Chondrocyte (in vitro differentiated cells): ENCODE results near the gene CDC42SE1. TPM values are rescaled to one million over a fixed set of nuclear protein-coding genes. Genes with fewer than 3 reads are reported as not detected.

Experiments used
- DNase-seq: peaks from one replicate; pipeline ENCODE4 v3.0.0; 2021; ENCODE audit warnings: mixed read lengths, low spot score
- H3K27ac Mint-ChIP-seq: one replicate; pipeline ENCODE4 v1.8.0; 2021; ENCODE audit warnings: mild to moderate bottlenecking, moderate library complexity, mixed read lengths; ENCODE audit not compliant: unreplicated experiment
- H3K27me3 Mint-ChIP-seq: 2 replicates; pipeline ENCODE4 v1.8.0; 2021; ENCODE audit warnings: low read depth, mixed read lengths
- H3K36me3 Mint-ChIP-seq: 2 replicates; pipeline ENCODE4 v1.8.0; 2021; ENCODE audit warnings: low read depth, mixed read lengths
- H3K4me1 Mint-ChIP-seq: 2 replicates; pipeline ENCODE4 v1.8.0; 2021; ENCODE audit warnings: low read depth, mild to moderate bottlenecking, mixed read lengths
- H3K4me3 Mint-ChIP-seq: one replicate; pipeline ENCODE4 v1.8.0; 2021; ENCODE audit warnings: mild to moderate bottlenecking, moderate library complexity, mixed read lengths; ENCODE audit not compliant: unreplicated experiment
- H3K9me3 Mint-ChIP-seq: 2 replicates; pipeline ENCODE4 v1.8.0; 2021; ENCODE audit warnings: low read depth, mixed read lengths
- CTCF ChIP-seq: fragments of 200-600 bp; sonication (generic); IDR thresholded peaks from 2 replicates; pipeline ENCODE4 v1.5.0; 2021; ENCODE audit warnings: antibody characterized with exemption, mild to moderate bottlenecking, moderate library complexity
- total RNA-seq: library from RNA; stranded (reverse); gene quantifications from 3 replicates; pipeline ENCODE4 v1.2.1, GENCODE V29; 2021

Gene CDC42SE1
- total RNA-seq, 1 donor from 2014 or later, result 76.6 TPM

GRCh38 chr1:151002051-151002450 is 57.4 kb downstream of the CDC42SE1 start:
- Mint-ChIP-seq H3K9me3 (no peaks in the 10 kb centered on the region), H3K27me3 (no peaks in the 10 kb centered on the region), H3K36me3 (peaks cover 12% of the 10 kb centered on the region), H3K4me1 (peaks cover 35% of the 10 kb centered on the region), H3K27ac (no peak overlapping the region), H3K4me3 (no peak overlapping the region)
- no peak for TF ChIP-seq CTCF
- DNase-seq, result no peak

DNA sequence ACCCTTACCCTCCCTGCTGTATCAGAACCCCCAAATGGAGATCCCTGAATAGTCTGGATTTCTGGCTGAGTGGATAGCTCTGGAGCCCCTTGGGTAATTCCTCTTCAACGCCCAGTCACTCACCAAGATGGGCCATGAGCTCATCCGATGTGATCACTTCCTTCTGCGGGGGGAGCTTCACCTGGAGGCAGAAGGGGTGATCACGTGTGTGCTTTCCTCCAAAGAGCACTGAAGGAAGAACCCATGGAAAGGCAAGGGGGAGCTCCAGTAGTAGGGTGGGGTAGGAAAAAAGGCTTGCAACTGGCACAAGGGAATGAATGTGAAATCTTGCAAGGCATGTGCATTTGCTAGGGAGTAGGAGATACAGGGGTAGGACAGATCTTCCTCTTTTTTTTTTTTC is 57.8 kb downstream of the CDC42SE1 start:
- TF ChIP-seq CTCF, result no peak
- Mint-ChIP-seq H3K4me3 (no peak overlapping the region), H3K4me1 (peaks cover 31% of the 10 kb centered on the region), H3K27ac (no peak overlapping the region), H3K27me3 (no peaks in the 10 kb centered on the region), H3K36me3 (peaks cover 15% of the 10 kb centered on the region), H3K9me3 (no peaks in the 10 kb centered on the region)
- DNase-seq, result no peak

Other genes starting within 250 kb of the CDC42SE1 start
- 32.6 to 33.3 TPM (median 32.9 TPM) in 3 replicates for gene ARNT, start 183.0 kb downstream of the CDC42SE1 start, total RNA-seq
- gene CTXND2, start 172.5 kb downstream of the CDC42SE1 start, total RNA-seq, result not detected in 3 replicates
- gene SETDB1, start 133.3 kb downstream of the CDC42SE1 start, total RNA-seq, result 35.0 to 44.1 TPM (median 35.9 TPM) in 3 replicates
- gene CERS2, start 84.8 kb downstream of the CDC42SE1 start, total RNA-seq, result 199 to 223 TPM (median 217 TPM) in 3 replicates
- 0.54 TPM in 1 of 3 replicates, not detected in the others for gene ANXA9, start 77.3 kb downstream of the CDC42SE1 start, total RNA-seq
- 12.5 to 18.2 TPM (median 14.8 TPM) in 3 replicates for gene MINDY1, start 52.7 kb downstream of the CDC42SE1 start, total RNA-seq
- 14.1 to 15.4 TPM (median 15.3 TPM) in 3 replicates for gene PRUNE1, start 51.2 kb downstream of the CDC42SE1 start, total RNA-seq
- 0.36 to 0.63 TPM (median 0.62 TPM) in 3 replicates for gene BNIPL, start 23.0 kb downstream of the CDC42SE1 start, total RNA-seq
- gene C1orf56, start 11.9 kb downstream of the CDC42SE1 start, total RNA-seq, result 2.8 to 5.9 TPM (median 3.1 TPM) in 3 replicates
- gene MLLT11, start 775 bp upstream of the CDC42SE1 start, total RNA-seq, result 42.8 to 49.9 TPM (median 42.8 TPM) in 3 replicates
- 7.8 to 11.7 TPM (median 8.2 TPM) in 3 replicates for gene GABPB2, start 11.1 kb upstream of the CDC42SE1 start, total RNA-seq
- 7.0 to 9.2 TPM (median 8.9 TPM) in 3 replicates for gene SEMA6C, start 87.0 kb upstream of the CDC42SE1 start, total RNA-seq
- gene TNFAIP8L2, start 97.0 kb upstream of the CDC42SE1 start, total RNA-seq, result not detected in 3 replicates
- gene LYSMD1, start 106.3 kb upstream of the CDC42SE1 start, total RNA-seq, result 9.3 to 10.0 TPM (median 9.9 TPM) in 3 replicates
- 39.6 to 44.3 TPM (median 40.7 TPM) in 3 replicates for gene SCNM1, start 106.5 kb upstream of the CDC42SE1 start, total RNA-seq
- 0.60 to 1.9 TPM in 2 of 3 replicates, not detected in the other for gene TMOD4, start 116.4 kb upstream of the CDC42SE1 start, total RNA-seq
- 40.4 to 70.5 TPM (median 64.0 TPM) in 3 replicates for gene VPS72, start 130.6 kb upstream of the CDC42SE1 start, total RNA-seq
- gene PIP5K1A, start 138.9 kb upstream of the CDC42SE1 start, total RNA-seq, result 72.8 to 89.9 TPM (median 80.0 TPM) in 3 replicates
- 111 to 144 TPM (median 113 TPM) in 3 replicates for gene PSMD4, start 195.1 kb upstream of the CDC42SE1 start, total RNA-seq
- gene ZNF687, start 222.7 kb upstream of the CDC42SE1 start, total RNA-seq, result 17.5 to 19.3 TPM (median 18.6 TPM) in 3 replicates